HepG2 (cell line): ENCODE data around the gene STKLD1.

Experiments
- FIP1L1 ChIP-seq: fragments of 200-400 bp; formaldehyde crosslinking; IDR thresholded peaks from 2 replicates; pipeline ENCODE4 v1.6.1; 2018; ENCODE audit warnings: low read depth, mild to moderate bottlenecking, low read length, moderate library complexity, borderline replicate concordance; ENCODE audit not compliant: insufficient read depth
- MAFF ChIP-seq: IDR thresholded peaks from 2 replicates; pipeline ENCODE4 v1.6.1; 2011; ENCODE audit warnings: low read depth, low read length, improper control_type of control experiment
- MAX ChIP-seq: IDR thresholded peaks from 2 replicates; pipeline ENCODE4 v1.6.1; 2012; ENCODE audit warnings: inconsistent platforms
- MTF1 ChIP-seq: sonication (generic); formaldehyde crosslinking; IDR thresholded peaks from 2 replicates; pipeline ENCODE4 v1.5.0; 2020; ENCODE audit warnings: missing genetic modification reagents
- NR1H2 ChIP-seq: sonication (generic); formaldehyde crosslinking; IDR thresholded peaks from 2 replicates; pipeline ENCODE4 v1.8.1; 2022; ENCODE audit warnings: low read depth, missing genetic modification reagents, borderline replicate concordance
- PHF8 ChIP-seq: sonication (generic); formaldehyde crosslinking; IDR thresholded peaks from 2 replicates; pipeline ENCODE4 v1.5.0; 2020; ENCODE audit warnings: missing genetic modification reagents
- SP4 ChIP-seq: sonication (generic); formaldehyde crosslinking; IDR thresholded peaks from 2 replicates; pipeline ENCODE4 v1.8.1; 2023; ENCODE audit warnings: mild to moderate bottlenecking, missing genetic modification reagents
- ZNF274 ChIP-seq: sonication (generic); formaldehyde crosslinking; IDR thresholded peaks from 2 replicates; pipeline ENCODE4 v1.5.1; 2020; ENCODE audit warnings: mild to moderate bottlenecking, missing genetic modification reagents
- ZNF451 ChIP-seq: sonication (generic); formaldehyde crosslinking; IDR thresholded peaks from 2 replicates; pipeline ENCODE4 v1.5.0; 2020; ENCODE audit warnings: mild to moderate bottlenecking, missing genetic modification reagents
- ZNF749 ChIP-seq: sonication (generic); formaldehyde crosslinking; IDR thresholded peaks from 2 replicates; pipeline ENCODE4 v1.8.0; 2022; ENCODE audit warnings: mild to moderate bottlenecking, missing genetic modification reagents, moderate library complexity, borderline replicate concordance
- TF ChIP-seq, protein P1 (sequence below): IDR thresholded peaks from 2 replicates; pipeline ENCODE4 v1.6.1; 2016
- TF ChIP-seq, protein P2 (sequence below): sonication (generic); formaldehyde crosslinking; IDR thresholded peaks from 2 replicates; pipeline ENCODE4 v1.5.0; 2020; ENCODE audit warnings: mild to moderate bottlenecking, missing genetic modification reagents, moderate library complexity

GRCh38 chr9:133383438-133383837, 7.3 kb downstream of the STKLD1 start:
- TF ChIP-seq, protein P1, sequence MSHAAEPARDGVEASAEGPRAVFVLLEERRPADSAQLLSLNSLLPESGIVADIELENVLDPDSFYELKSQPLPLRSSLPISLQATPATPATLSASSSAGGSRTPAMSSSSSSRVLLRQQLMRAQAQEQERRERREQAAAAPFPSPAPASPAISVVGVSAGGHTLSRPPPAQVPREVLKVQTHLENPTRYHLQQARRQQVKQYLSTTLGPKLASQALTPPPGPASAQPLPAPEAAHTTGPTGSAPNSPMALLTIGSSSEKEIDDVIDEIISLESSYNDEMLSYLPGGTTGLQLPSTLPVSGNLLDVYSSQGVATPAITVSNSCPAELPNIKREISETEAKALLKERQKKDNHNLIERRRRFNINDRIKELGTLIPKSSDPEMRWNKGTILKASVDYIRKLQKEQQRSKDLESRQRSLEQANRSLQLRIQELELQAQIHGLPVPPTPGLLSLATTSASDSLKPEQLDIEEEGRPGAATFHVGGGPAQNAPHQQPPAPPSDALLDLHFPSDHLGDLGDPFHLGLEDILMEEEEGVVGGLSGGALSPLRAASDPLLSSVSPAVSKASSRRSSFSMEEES (CRISPR knock-in tag) = no peak
- no peak for TF ChIP-seq MAX
- no peak for TF ChIP-seq SP4 (CRISPR knock-in tag)
- TF ChIP-seq ZNF274 = no peak
- TF ChIP-seq MAFF = no peak
- no peak for TF ChIP-seq ZNF451 (CRISPR knock-in tag)
- no peak for TF ChIP-seq FIP1L1
- no peak for TF ChIP-seq ZNF749 (CRISPR knock-in tag)
- TF ChIP-seq, protein P2, sequence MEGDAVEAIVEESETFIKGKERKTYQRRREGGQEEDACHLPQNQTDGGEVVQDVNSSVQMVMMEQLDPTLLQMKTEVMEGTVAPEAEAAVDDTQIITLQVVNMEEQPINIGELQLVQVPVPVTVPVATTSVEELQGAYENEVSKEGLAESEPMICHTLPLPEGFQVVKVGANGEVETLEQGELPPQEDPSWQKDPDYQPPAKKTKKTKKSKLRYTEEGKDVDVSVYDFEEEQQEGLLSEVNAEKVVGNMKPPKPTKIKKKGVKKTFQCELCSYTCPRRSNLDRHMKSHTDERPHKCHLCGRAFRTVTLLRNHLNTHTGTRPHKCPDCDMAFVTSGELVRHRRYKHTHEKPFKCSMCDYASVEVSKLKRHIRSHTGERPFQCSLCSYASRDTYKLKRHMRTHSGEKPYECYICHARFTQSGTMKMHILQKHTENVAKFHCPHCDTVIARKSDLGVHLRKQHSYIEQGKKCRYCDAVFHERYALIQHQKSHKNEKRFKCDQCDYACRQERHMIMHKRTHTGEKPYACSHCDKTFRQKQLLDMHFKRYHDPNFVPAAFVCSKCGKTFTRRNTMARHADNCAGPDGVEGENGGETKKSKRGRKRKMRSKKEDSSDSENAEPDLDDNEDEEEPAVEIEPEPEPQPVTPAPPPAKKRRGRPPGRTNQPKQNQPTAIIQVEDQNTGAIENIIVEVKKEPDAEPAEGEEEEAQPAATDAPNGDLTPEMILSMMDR (CRISPR knock-in tag) = no peak
- no peak for TF ChIP-seq NR1H2 (CRISPR knock-in tag)
- no peak for TF ChIP-seq PHF8
- no peak for TF ChIP-seq MTF1
